NCI-H1436 treated with DMSO at 0.1 percent for 48 hours (cell line): ENCODE results near the gene FAM227A.

Experiments
- DNase-seq: peaks from one replicate; lab custom pipeline; 2025; lab: John Stamatoyannopoulos, UW

The FAM227A gene

DNA sequence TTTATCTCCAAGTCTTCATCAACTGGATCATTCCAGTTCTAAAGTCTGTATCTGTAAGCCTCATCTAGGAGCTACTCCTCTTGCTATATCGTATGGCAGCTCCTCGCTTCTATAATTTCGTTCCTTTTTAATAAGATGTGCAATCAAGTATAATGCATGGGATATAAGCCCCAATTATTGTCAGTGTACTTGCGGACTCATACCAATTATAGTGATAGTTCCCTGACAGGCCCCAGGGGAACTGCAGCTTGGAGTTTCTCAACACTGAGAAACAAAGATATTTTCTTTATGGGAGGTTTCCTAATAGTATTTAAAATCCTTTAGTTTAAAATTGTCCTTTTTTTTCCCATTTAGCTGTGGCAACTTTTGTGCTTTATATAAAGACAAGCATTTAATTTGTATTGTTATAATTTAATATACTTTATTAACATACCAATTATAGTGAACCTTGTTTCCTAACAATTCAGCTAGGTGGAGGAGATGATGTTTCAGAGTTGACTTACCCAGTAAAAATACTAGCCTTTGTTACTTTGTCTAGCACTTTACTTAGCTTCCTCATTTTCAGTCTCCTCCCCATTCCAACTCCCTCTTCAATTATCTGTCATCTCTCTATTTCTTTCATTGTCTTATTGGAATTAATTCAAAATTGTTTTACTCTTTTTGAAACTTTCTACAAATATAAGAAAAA is 124.8 kb downstream of the FAM227A start:
- no peak for DNase-seq
